ENCODE measurements around the gene BBC3. TPM values are rescaled to one million over a fixed set of nuclear protein-coding genes. Genes with fewer than 3 reads are reported as not detected.

BBC3 gene
- total and polyA plus RNA-seq, 3 experiments from 2014 or later = 8.3 to 20.1 (median 19.8) TPM

- Mint-ChIP-seq H3K36me3 (peaks cover 0 to 32% (median 3%) of the 10 kb centered on the region in 3 donors), H3K4me1 (peaks cover 18 to 28% (median 24%) of the 10 kb centered on the region in 3 donors), H3K27me3 (no peaks in the 10 kb centered on the region), H3K9me3 (no peaks in the 10 kb centered on the region), H3K4me3 (peak overlapping the region; percentile 96 to 99 (median 97)), H3K27ac (peak overlapping the region; percentile 97 to 100 (median 98))
- Histone ChIP-seq H3K9me3 (ENCODE audit: low read length) (no peaks in the 10 kb centered on the region), H3K36me3 (ENCODE audit: insufficient read depth, low read length) (peaks cover 9% of the 10 kb centered on the region), H3K27me3 (ENCODE audit: insufficient read depth, low read length, poor library complexity, severe bottlenecking) (no peaks in the 10 kb centered on the region), H3K27ac (ENCODE audit: low read depth, low read length) (peak overlapping the region; percentile 97), H3K4me1 (ENCODE audit: insufficient read depth, low read length) (peaks cover 15% of the 10 kb centered on the region), H3K4me3 (ENCODE audit: low read length) (peak overlapping the region; percentile 93)
- ChIA-PET CTCF (interaction anchor here (1.1 to 3.6 kb wide), 11 partner anchors 11 to 757 kb away, joined by 3 to 25 read pairs (median 5); partner anchors contain the start of genes CCDC9 and DHX34), POLR2A (interaction anchor here (0.6 to 3.9 kb wide), 15 partner anchors 12 to 1556 kb away, joined by 3 to 67 read pairs (median 5); partner anchors contain the start of genes CCDC9, DHX34, SAE1 and ZC3H4)
- peak; percentile 82 to 92 (median 86) for DNase-seq
Measured at GRCh38 chr19:47273313-47274070, 42.5 kb upstream of the BBC3 start.

GRCh38 chr19:47272448-47273312, 41.7 kb upstream of the BBC3 start:
- peak in 1 of 5 donors; percentile 31 for DNase-seq
- Histone ChIP-seq H3K4me1 (ENCODE audit: insufficient read depth, low read length) (peaks cover 15% of the 10 kb centered on the region), H3K4me3 (ENCODE audit: low read length) (peak overlapping the region; percentile 93), H3K9me3 (ENCODE audit: low read length) (no peaks in the 10 kb centered on the region), H3K27ac (ENCODE audit: low read depth, low read length) (peak overlapping the region; percentile 97), H3K36me3 (ENCODE audit: insufficient read depth, low read length) (peaks cover 9% of the 10 kb centered on the region), H3K27me3 (ENCODE audit: insufficient read depth, low read length, poor library complexity, severe bottlenecking) (no peaks in the 10 kb centered on the region)
- POLR2A ChIA-PET = interaction anchor here (3.9 kb wide), 1 partner anchor 17 kb away, joined by 67 read pairs; the partner anchor contains the start of gene CCDC9
- H3K27ac Mint-ChIP-seq = peak overlapping the region; percentile 80 to 100 (median 88)
- H3K4me3 Mint-ChIP-seq = peak overlapping the region; percentile 96 to 99 (median 97)
- H3K27me3 Mint-ChIP-seq = no peaks in the 10 kb centered on the region
- CTCF ChIA-PET = interaction anchor here (1.4 kb wide), 1 partner anchor 12 kb away, joined by 3 read pairs; no protein-coding TSS in a partner anchor
- H3K9me3 Mint-ChIP-seq = no peaks in the 10 kb centered on the region
- H3K4me1 Mint-ChIP-seq = peaks cover 17 to 29% (median 24%) of the 10 kb centered on the region in 3 donors
- peaks cover 0 to 39% (median 5%) of the 10 kb centered on the region in 3 donors for H3K36me3 Mint-ChIP-seq

- peak overlapping the region in 4 of 8 donors; percentile 85 to 100 (median 92) for H3K27ac Mint-ChIP-seq
- no peaks in the 10 kb centered on the region for H3K9me3 ChIP-seq (ENCODE audit: low read length)
- peaks cover 15% of the 10 kb centered on the region for H3K4me1 ChIP-seq (ENCODE audit: insufficient read depth, low read length)
- ChIA-PET CTCF (interaction anchor here (1.4 kb wide), 1 partner anchor 13 kb away, joined by 3 read pairs; no protein-coding TSS in a partner anchor), POLR2A (interaction anchor here (3.9 kb wide), 1 partner anchor 16 kb away, joined by 67 read pairs; the partner anchor contains the start of gene CCDC9)
- H3K36me3 Mint-ChIP-seq = peaks cover 0 to 46% (median 5%) of the 10 kb centered on the region in 3 donors
- no peaks in the 10 kb centered on the region for H3K27me3 Mint-ChIP-seq
- peaks cover 17 to 28% (median 24%) of the 10 kb centered on the region in 3 donors for H3K4me1 Mint-ChIP-seq
- no peaks in the 10 kb centered on the region for H3K27me3 ChIP-seq (ENCODE audit: insufficient read depth, low read length, poor library complexity, severe bottlenecking)
- H3K27ac ChIP-seq (ENCODE audit: low read depth, low read length) = peak overlapping the region; percentile 97
- no peak for DNase-seq
- no peak overlapping the region for H3K4me3 ChIP-seq (ENCODE audit: low read length)
- peak overlapping the region in 5 of 7 donors; percentile 96 to 99 (median 97) for H3K4me3 Mint-ChIP-seq
- no peaks in the 10 kb centered on the region for H3K9me3 Mint-ChIP-seq
- H3K36me3 ChIP-seq (ENCODE audit: insufficient read depth, low read length) = peaks cover 9% of the 10 kb centered on the region
Measured at GRCh38 chr19:47271949-47272348, 41.0 kb upstream of the BBC3 start.

- peak overlapping the region in 1 of 7 donors; percentile 30 for H3K4me3 Mint-ChIP-seq
- no peaks in the 10 kb centered on the region for H3K9me3 Mint-ChIP-seq
- ChIA-PET POLR2A (no interaction called here), CTCF (no interaction called here)
- H3K4me1 Mint-ChIP-seq = peaks cover 11 to 18% (median 18%) of the 10 kb centered on the region in 3 donors
- H3K4me1 ChIP-seq (ENCODE audit: insufficient read depth, low read length) = peaks cover 11% of the 10 kb centered on the region
- H3K36me3 Mint-ChIP-seq = peaks cover 0 to 57% (median 6%) of the 10 kb centered on the region in 3 donors
- H3K27ac Mint-ChIP-seq = peak overlapping the region in 1 of 8 donors; percentile 20
- H3K27me3 ChIP-seq (ENCODE audit: insufficient read depth, low read length, poor library complexity, severe bottlenecking) = no peaks in the 10 kb centered on the region
- H3K9me3 ChIP-seq (ENCODE audit: low read length) = no peaks in the 10 kb centered on the region
- no peak overlapping the region for H3K27ac ChIP-seq (ENCODE audit: low read depth, low read length)
- H3K36me3 ChIP-seq (ENCODE audit: insufficient read depth, low read length) = peaks cover 17% of the 10 kb centered on the region
- no peak for DNase-seq
- no peak overlapping the region for H3K4me3 ChIP-seq (ENCODE audit: low read length)
- H3K27me3 Mint-ChIP-seq = no peaks in the 10 kb centered on the region
Measured at GRCh38 chr19:47270408-47270807, 39.4 kb upstream of the BBC3 start.

GRCh38 chr19:47269596-47269995, 38.6 kb upstream of the BBC3 start:
- CTCF ChIA-PET = interaction anchor here (0.7 kb wide), 1 partner anchor 25 kb away, joined by 3 read pairs; no protein-coding TSS in a partner anchor
- Mint-ChIP-seq H3K27ac (no peak overlapping the region), H3K36me3 (peaks cover 0 to 63% (median 8%) of the 10 kb centered on the region in 3 donors), H3K9me3 (no peaks in the 10 kb centered on the region), H3K4me3 (peak overlapping the region in 2 of 7 donors; percentile 20 to 34), H3K27me3 (no peaks in the 10 kb centered on the region), H3K4me1 (peaks cover 8 to 17% (median 14%) of the 10 kb centered on the region in 3 donors)
- no peaks in the 10 kb centered on the region for H3K27me3 ChIP-seq (ENCODE audit: insufficient read depth, low read length, poor library complexity, severe bottlenecking)
- DNase-seq = no peak
- no peaks in the 10 kb centered on the region for H3K9me3 ChIP-seq (ENCODE audit: low read length)
- peaks cover 17% of the 10 kb centered on the region for H3K36me3 ChIP-seq (ENCODE audit: insufficient read depth, low read length)
- POLR2A ChIA-PET = no interaction called here
- H3K27ac ChIP-seq (ENCODE audit: low read depth, low read length) = no peak overlapping the region
- peaks cover 8% of the 10 kb centered on the region for H3K4me1 ChIP-seq (ENCODE audit: insufficient read depth, low read length)
- no peak overlapping the region for H3K4me3 ChIP-seq (ENCODE audit: low read length)

GRCh38 chr19:47268028-47268427, 37.0 kb upstream of the BBC3 start:
- ChIA-PET CTCF (no interaction called here), POLR2A (no interaction called here)
- Histone ChIP-seq H3K27me3 (ENCODE audit: insufficient read depth, low read length, poor library complexity, severe bottlenecking) (no peaks in the 10 kb centered on the region), H3K4me3 (ENCODE audit: low read length) (no peak overlapping the region), H3K4me1 (ENCODE audit: insufficient read depth, low read length) (peaks cover 6% of the 10 kb centered on the region), H3K36me3 (ENCODE audit: insufficient read depth, low read length) (peaks cover 21% of the 10 kb centered on the region), H3K9me3 (ENCODE audit: low read length) (no peaks in the 10 kb centered on the region), H3K27ac (ENCODE audit: low read depth, low read length) (no peak overlapping the region)
- H3K4me1 Mint-ChIP-seq = peaks cover 8 to 17% (median 13%) of the 10 kb centered on the region in 3 donors
- peak overlapping the region in 1 of 7 donors; percentile 24 for H3K4me3 Mint-ChIP-seq
- no peak for DNase-seq
- no peaks in the 10 kb centered on the region for H3K9me3 Mint-ChIP-seq
- peaks cover 0 to 62% (median 10%) of the 10 kb centered on the region in 3 donors for H3K36me3 Mint-ChIP-seq
- H3K27me3 Mint-ChIP-seq = no peaks in the 10 kb centered on the region
- H3K27ac Mint-ChIP-seq = no peak overlapping the region

GRCh38 chr19:47267350-47267759, 36.4 kb upstream of the BBC3 start:
- POLR2A ChIA-PET = interaction anchor here (0.5 kb wide), 1 partner anchor 263 kb away, joined by 4 read pairs; no protein-coding TSS in a partner anchor
- H3K36me3 Mint-ChIP-seq = peaks cover 0 to 68% (median 12%) of the 10 kb centered on the region in 3 donors
- H3K27me3 Mint-ChIP-seq = no peaks in the 10 kb centered on the region
- H3K27ac Mint-ChIP-seq = peak overlapping the region in 1 of 8 donors; percentile 32
- H3K36me3 ChIP-seq (ENCODE audit: insufficient read depth, low read length) = peaks cover 21% of the 10 kb centered on the region
- H3K27me3 ChIP-seq (ENCODE audit: insufficient read depth, low read length, poor library complexity, severe bottlenecking) = no peaks in the 10 kb centered on the region
- H3K9me3 ChIP-seq (ENCODE audit: low read length) = no peaks in the 10 kb centered on the region
- H3K4me1 ChIP-seq (ENCODE audit: insufficient read depth, low read length) = no peaks in the 10 kb centered on the region
- no peak overlapping the region for H3K4me3 Mint-ChIP-seq
- peaks cover 1 to 10% (median 6%) of the 10 kb centered on the region in 3 donors for H3K4me1 Mint-ChIP-seq
- no peaks in the 10 kb centered on the region for H3K9me3 Mint-ChIP-seq
- H3K27ac ChIP-seq (ENCODE audit: low read depth, low read length) = no peak overlapping the region
- H3K4me3 ChIP-seq (ENCODE audit: low read length) = no peak overlapping the region
- no peak for DNase-seq
- CTCF ChIA-PET = no interaction called here
